ENCODE results near the gene PLEKHM2. TPM values are rescaled to one million over a fixed set of nuclear protein-coding genes. Genes with fewer than 3 reads are reported as not detected.

Gene PLEKHM2
- total and polyA plus RNA-seq, 2 of the 8 experiments (the other 6 are each of a cell fraction or from before 2014, with no cell fraction given): 38.3 to 47.6 TPM

- TF ChIP-seq, protein P1, sequence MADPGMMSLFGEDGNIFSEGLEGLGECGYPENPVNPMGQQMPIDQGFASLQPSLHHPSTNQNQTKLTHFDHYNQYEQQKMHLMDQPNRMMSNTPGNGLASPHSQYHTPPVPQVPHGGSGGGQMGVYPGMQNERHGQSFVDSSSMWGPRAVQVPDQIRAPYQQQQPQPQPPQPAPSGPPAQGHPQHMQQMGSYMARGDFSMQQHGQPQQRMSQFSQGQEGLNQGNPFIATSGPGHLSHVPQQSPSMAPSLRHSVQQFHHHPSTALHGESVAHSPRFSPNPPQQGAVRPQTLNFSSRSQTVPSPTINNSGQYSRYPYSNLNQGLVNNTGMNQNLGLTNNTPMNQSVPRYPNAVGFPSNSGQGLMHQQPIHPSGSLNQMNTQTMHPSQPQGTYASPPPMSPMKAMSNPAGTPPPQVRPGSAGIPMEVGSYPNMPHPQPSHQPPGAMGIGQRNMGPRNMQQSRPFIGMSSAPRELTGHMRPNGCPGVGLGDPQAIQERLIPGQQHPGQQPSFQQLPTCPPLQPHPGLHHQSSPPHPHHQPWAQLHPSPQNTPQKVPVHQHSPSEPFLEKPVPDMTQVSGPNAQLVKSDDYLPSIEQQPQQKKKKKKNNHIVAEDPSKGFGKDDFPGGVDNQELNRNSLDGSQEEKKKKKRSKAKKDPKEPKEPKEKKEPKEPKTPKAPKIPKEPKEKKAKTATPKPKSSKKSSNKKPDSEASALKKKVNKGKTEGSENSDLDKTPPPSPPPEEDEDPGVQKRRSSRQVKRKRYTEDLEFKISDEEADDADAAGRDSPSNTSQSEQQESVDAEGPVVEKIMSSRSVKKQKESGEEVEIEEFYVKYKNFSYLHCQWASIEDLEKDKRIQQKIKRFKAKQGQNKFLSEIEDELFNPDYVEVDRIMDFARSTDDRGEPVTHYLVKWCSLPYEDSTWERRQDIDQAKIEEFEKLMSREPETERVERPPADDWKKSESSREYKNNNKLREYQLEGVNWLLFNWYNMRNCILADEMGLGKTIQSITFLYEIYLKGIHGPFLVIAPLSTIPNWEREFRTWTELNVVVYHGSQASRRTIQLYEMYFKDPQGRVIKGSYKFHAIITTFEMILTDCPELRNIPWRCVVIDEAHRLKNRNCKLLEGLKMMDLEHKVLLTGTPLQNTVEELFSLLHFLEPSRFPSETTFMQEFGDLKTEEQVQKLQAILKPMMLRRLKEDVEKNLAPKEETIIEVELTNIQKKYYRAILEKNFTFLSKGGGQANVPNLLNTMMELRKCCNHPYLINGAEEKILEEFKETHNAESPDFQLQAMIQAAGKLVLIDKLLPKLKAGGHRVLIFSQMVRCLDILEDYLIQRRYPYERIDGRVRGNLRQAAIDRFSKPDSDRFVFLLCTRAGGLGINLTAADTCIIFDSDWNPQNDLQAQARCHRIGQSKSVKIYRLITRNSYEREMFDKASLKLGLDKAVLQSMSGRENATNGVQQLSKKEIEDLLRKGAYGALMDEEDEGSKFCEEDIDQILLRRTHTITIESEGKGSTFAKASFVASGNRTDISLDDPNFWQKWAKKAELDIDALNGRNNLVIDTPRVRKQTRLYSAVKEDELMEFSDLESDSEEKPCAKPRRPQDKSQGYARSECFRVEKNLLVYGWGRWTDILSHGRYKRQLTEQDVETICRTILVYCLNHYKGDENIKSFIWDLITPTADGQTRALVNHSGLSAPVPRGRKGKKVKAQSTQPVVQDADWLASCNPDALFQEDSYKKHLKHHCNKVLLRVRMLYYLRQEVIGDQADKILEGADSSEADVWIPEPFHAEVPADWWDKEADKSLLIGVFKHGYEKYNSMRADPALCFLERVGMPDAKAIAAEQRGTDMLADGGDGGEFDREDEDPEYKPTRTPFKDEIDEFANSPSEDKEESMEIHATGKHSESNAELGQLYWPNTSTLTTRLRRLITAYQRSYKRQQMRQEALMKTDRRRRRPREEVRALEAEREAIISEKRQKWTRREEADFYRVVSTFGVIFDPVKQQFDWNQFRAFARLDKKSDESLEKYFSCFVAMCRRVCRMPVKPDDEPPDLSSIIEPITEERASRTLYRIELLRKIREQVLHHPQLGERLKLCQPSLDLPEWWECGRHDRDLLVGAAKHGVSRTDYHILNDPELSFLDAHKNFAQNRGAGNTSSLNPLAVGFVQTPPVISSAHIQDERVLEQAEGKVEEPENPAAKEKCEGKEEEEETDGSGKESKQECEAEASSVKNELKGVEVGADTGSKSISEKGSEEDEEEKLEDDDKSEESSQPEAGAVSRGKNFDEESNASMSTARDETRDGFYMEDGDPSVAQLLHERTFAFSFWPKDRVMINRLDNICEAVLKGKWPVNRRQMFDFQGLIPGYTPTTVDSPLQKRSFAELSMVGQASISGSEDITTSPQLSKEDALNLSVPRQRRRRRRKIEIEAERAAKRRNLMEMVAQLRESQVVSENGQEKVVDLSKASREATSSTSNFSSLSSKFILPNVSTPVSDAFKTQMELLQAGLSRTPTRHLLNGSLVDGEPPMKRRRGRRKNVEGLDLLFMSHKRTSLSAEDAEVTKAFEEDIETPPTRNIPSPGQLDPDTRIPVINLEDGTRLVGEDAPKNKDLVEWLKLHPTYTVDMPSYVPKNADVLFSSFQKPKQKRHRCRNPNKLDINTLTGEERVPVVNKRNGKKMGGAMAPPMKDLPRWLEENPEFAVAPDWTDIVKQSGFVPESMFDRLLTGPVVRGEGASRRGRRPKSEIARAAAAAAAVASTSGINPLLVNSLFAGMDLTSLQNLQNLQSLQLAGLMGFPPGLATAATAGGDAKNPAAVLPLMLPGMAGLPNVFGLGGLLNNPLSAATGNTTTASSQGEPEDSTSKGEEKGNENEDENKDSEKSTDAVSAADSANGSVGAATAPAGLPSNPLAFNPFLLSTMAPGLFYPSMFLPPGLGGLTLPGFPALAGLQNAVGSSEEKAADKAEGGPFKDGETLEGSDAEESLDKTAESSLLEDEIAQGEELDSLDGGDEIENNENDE (IDR thresholded peaks at IDR 0.05; ENCODE audit: insufficient replicate concordance, low read length): no peak
- no peak for TF ChIP-seq KDM4A (IDR thresholded peaks at IDR 0.05; ENCODE audit: low read depth, low read length, severe bottlenecking)
- TF ChIP-seq BCL11A (IDR thresholded peaks at IDR 0.05; ENCODE audit: low read depth in 2 of 2, low read length in 2 of 2): no peak
- no peak for TF ChIP-seq CREB1 (IDR thresholded peaks at IDR 0.05)
- no peak for TF ChIP-seq KDM1A (IDR thresholded peaks at IDR 0.05; ENCODE audit: borderline replicate concordance, low read length)
- TF ChIP-seq SUZ12 (IDR thresholded peaks at IDR 0.05; ENCODE audit: low read length): no peak
- no peak for TF ChIP-seq YY1 (IDR thresholded peaks at IDR 0.05; ENCODE audit: low read depth, low read length)
Measured at GRCh38 chr1:15704526-15705183, 20.5 kb downstream of the PLEKHM2 start (continued).

Measured in H1 (cell line).